ENCODE measurements around the gene NELFB.

NELFB gene

DNA sequence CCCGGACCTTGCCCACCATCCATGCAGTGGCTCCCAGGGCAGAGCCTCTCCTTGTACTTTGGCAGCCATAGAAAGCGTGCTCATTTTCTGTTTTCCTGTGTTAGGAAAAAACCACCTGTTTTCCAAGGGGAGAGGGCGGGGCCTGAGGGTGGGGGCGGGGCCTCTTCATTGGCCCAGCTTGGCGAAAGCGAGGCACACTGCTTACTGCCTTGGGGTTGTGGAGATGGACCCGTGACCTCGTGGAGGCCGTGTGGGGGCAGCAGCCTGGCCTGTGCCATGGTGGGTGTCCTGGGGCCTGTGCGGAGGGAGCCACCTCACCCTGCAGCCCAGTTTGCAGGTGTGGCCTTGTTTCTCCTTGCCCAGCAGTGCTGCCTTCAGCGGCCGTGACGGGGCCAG lies 18.0 kb downstream of the NELFB start:
- no peak for TF ChIP-seq JUND (IDR thresholded peaks at IDR 0.05; ENCODE audit: low read depth)
- in situ Hi-C loops (cut with HindIII; ENCODE audit: low pct_unique_long_range_greater_than_20kb, low sequenced_read_pairs) = no loop called here
- peak; percentile 48 to 67 for DNase-seq (ENCODE audit: low read depth in 1 of 2, low spot score in 1 of 2)

GRCh38 chr9:137273611-137274320 lies 18.6 kb downstream of the NELFB start:
- in situ Hi-C loops (cut with HindIII; ENCODE audit: low pct_unique_long_range_greater_than_20kb, low sequenced_read_pairs) = no loop called here
- DNase-seq (ENCODE audit: low read depth in 1 of 2, low spot score in 1 of 2) = peak in 1 of 2 experiments; percentile 83
- TF ChIP-seq JUND (IDR thresholded peaks at IDR 0.05; ENCODE audit: low read depth) = no peak

DNA sequence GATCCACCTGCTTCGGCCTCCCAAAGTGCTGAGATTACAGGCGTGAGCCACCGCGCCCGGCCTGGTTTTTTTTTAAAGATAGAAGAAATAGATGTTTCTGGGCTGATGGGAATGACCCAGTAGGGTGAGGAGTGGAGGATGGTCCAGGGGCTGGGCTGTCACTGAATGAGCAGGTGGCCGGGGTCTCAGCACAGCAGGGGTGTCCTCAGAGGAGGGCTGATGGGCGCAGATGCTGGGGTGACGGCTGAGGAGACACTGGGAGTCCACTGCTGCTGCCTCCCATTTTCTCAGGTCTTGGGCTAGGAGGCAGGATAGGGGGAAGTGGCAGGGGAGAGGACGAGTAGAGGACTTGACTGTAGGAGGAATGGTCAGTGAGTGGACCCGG lies 20.1 kb downstream of the NELFB start:
- in situ Hi-C loops (cut with HindIII; ENCODE audit: low pct_unique_long_range_greater_than_20kb, low sequenced_read_pairs) = no loop called here

DNA sequence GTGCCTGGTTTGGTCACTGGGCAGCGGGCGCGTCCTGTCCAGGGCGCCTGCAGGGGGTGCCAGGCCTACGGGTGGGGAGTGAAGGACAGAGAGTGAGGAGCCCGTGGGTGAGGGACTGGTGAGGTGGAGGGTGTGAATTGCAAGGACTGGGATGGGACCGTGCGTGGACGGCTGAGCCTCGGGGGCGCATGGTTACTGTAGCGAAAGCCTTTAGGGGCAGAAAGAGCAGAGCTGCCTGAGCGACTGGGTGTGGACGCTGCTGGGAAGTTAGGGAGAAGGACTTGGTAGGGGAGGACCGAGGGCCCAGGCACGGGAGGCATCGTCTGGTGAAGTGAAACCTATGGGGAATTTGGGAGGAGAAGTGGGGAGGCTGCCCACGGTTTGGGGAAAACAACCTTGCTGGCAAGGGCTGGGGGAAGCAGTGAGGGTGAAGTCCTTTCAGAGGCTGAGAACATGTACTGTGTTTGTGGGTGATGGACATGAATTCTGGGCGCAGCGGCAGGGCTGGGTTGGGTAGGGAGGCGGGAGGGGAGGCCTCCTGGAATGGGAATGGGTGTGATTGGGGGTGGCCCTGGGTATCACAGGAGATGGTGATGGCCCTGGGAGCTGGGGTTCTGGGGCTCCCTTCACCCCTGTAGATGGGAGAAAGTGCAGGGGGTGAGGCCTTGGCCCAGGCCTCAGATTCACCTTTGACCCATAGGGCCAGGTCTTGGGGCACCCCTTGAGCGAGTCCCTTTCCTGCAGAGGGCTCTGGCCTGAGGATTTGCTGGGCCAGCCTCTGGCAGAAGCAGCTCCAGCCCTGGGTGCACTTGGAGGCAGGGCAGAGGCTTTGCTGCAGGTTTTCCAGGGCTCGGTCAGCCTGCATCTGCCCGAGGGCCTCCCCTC lies 20.7 kb downstream of the NELFB start:
- no peak for TF ChIP-seq JUND (IDR thresholded peaks at IDR 0.05; ENCODE audit: low read depth)
- no peak for DNase-seq (ENCODE audit: low read depth in 1 of 2, low spot score in 1 of 2)
- in situ Hi-C loops (cut with HindIII; ENCODE audit: low pct_unique_long_range_greater_than_20kb, low sequenced_read_pairs) = no loop called here

More for the DNA sequence above, 20.1 kb downstream of the NELFB start:
- no peak for TF ChIP-seq JUND (IDR thresholded peaks at IDR 0.05; ENCODE audit: low read depth)
- DNase-seq (ENCODE audit: low read depth in 1 of 2, low spot score in 1 of 2) = no peak

DNA sequence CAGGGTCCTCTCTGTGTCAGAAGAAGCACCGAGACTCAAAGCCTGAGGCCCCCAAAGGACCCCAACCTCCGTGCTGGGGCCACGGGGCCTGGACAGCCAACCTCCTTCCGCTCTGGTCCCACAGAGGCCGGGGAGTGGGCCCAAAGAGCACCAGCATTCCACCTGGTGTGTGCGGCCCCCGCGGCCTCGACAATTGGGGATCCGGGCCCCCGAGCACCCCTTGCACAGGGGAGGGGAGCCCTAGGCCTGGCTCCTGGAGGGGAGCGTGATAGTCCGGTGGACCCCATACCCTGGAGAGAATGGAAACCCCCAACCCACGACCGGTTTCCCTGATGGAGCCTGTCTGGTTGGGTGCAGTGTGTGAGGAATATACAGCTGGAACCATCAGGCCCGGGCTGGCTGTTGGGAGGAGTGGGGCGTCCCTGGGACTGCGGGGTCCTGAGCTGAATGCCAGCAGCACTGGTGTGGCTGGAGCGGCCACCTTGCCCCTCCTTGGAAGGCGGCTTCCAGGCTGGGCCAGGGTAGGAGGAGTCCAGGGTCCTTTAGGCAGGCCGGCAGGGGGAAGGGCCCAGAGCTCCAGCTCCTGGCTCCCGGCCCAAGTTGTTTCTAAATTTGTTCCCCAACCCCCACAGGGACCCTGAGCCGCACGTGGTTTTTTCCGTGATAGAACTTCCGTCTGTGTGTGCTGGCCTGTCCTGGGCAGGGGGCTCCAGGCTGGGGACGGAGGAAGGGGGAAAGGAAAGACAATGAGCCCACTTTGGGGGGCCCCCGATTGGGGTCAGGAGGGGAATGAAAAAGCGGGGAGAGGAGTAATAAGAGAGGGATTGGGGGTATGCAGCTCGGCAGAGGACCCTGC lies 21.6 kb downstream of the NELFB start:
- DNase-seq (ENCODE audit: low read depth in 1 of 2, low spot score in 1 of 2) = no peak
- no peak for TF ChIP-seq JUND (IDR thresholded peaks at IDR 0.05; ENCODE audit: low read depth)
- in situ Hi-C loops (cut with HindIII; ENCODE audit: low pct_unique_long_range_greater_than_20kb, low sequenced_read_pairs) = no loop called here

DNA sequence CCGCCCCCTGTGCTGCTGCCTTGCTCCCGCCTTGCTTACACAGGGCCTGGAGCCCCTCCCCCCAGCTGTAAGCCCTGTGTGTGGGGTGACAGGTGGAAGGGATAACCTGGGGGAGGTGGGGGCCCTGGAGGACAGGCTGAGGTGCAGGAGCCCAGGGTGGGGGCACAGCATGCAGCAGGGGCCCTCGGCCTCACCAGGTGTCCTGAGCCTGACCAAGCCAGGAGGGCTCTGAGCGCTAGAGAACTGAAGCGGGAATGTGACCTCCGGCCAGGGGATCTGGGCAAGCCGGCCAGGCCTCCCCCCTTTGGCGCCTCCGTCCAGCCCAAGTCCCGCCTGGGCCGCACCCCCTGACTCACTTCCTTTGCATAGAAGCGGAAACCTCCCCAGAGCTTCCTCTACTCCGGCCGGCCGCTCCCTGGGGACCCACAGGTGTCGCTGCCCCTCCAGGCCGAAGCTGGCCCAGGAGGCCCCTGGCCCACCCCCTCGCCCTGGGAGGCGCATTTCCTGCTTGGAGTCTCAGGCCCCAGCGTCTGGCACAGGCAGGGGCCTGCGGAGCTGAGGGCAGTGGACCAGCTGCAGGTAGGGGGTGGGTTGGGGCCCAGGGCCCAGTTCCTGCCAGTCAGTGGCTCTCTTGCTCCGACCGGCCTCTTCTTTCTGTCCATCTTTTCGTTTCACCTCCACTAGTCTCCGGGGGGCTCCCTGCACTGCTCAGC lies 22.4 kb downstream of the NELFB start, which contains the start of gene TOR4A:
TSS of gene TOR4A (plus strand) at position 398 of the 713 bp plus-strand sequence. CDS start 964 bp downstream, outside the sequence.
- in situ Hi-C loops (cut with HindIII; ENCODE audit: low pct_unique_long_range_greater_than_20kb, low sequenced_read_pairs) = no loop called here
- DNase-seq (ENCODE audit: low read depth in 1 of 2, low spot score in 1 of 2) = no peak
- no peak for TF ChIP-seq JUND (IDR thresholded peaks at IDR 0.05; ENCODE audit: low read depth)

DNA sequence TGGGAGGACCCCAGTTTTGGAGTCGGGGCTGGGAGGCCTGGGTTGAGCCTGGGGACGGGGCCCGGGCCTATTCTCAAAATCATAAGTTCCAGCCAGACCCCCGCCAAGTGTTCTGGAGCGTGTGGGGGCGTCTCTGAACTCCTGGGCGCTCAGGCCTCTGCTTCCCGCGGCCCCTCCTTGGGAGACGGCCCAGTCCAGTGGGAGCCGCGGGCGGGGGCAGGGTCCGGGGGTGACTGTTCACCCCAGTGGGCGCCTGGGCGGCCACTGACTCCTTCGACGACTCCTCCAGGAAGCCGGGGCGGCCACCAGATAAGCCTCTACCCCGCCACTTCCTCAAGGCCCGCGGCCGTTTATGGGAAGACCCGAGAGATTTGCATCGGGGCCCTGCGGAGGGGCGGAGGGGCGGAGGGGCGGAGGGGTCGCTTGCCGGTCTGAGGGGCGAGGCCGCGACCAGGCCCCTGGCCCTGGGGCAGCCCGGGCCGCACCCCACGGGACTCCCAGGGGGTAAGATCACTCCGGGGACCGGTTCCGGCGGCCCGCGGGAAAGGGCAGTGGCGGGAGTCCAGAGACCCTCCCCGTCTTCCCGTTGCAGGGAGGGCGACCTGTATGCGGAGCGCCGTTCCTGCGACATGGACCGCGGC lies 23.1 kb downstream of the NELFB start:
- no peak for TF ChIP-seq JUND (IDR thresholded peaks at IDR 0.05; ENCODE audit: low read depth)
- DNase-seq (ENCODE audit: low read depth in 1 of 2, low spot score in 1 of 2) = no peak
- in situ Hi-C loops (cut with HindIII; ENCODE audit: low pct_unique_long_range_greater_than_20kb, low sequenced_read_pairs) = no loop called here

GRCh38 chr9:137278721-137279711 lies 23.9 kb downstream of the NELFB start:
- no peak for TF ChIP-seq JUND (IDR thresholded peaks at IDR 0.05; ENCODE audit: low read depth)
- no peak for DNase-seq (ENCODE audit: low read depth in 1 of 2, low spot score in 1 of 2)
- in situ Hi-C loops (cut with HindIII; ENCODE audit: low pct_unique_long_range_greater_than_20kb, low sequenced_read_pairs) = no loop called here

GRCh38 chr9:137279741-137280473 lies 24.8 kb downstream of the NELFB start:
- no peak for TF ChIP-seq JUND (IDR thresholded peaks at IDR 0.05; ENCODE audit: low read depth)
- in situ Hi-C loops (cut with HindIII; ENCODE audit: low pct_unique_long_range_greater_than_20kb, low sequenced_read_pairs) = no loop called here
- DNase-seq (ENCODE audit: low read depth in 1 of 2, low spot score in 1 of 2) = no peak

Measured in T47D (cell line).